ENCODE data around the gene SH3TC1.

The SH3TC1 gene

DNA sequence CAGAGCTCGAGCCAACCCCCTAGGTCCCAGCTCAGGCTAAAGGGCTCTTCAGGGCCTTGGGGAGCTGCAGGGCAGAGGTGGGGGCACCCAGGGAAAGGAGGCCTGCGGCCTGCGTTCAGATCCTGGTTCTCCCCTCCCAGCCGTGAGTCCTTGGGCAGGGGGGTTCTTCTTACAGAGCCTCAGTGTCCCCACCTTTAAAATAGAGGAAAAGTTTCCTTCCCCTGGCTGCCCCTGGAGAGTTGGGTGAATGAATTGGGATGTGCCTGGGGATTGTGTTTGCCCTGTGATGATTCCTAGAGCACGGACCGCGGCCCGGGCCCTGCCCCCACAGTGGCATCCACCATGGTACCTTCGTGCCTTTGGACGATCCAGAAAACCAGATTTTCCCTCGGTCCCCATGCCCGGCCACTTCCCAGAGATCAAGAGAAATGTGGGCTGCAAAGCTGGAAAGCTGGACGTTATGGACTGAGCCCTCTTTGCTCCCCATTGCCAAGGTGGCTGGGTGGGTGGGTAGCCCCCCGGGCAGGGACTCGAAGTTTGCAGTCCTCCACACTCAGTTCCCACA is 81.9 kb downstream of the SH3TC1 start:
- peaks cover 31% of the 10 kb centered on the region for H3K4me1 ChIP-seq (ENCODE audit: control insufficient read depth, insufficient read depth, low read length, poor library complexity, severe bottlenecking)
- 97 to 100% methylated on average over 10 to 13 of the region's 15 CpGs for WGBS, 2 experiments (ENCODE audit: insufficient coverage in 2 of 2)
- no peak overlapping the region for H3K4me3 ChIP-seq (ENCODE audit: extremely low read depth, insufficient read depth, low read length, poor library complexity, severe bottlenecking)
- H3K27ac ChIP-seq (ENCODE audit: low read depth, low read length, severe bottlenecking), result no peak overlapping the region
- no peaks in the 10 kb centered on the region for H3K36me3 ChIP-seq (ENCODE audit: control insufficient read depth, insufficient read depth, low read length)
- H3K9me3 ChIP-seq (ENCODE audit: control insufficient read depth, low read length), result no peaks in the 10 kb centered on the region

GRCh38 chr4:8281519-8282133 is 82.5 kb downstream of the SH3TC1 start:
- WGBS, 2 experiments (ENCODE audit: insufficient coverage in 2 of 2), result 94 to 96% methylated on average over 19 of the region's 19 CpGs
- Histone ChIP-seq H3K4me1 (ENCODE audit: control insufficient read depth, insufficient read depth, low read length, poor library complexity, severe bottlenecking) (peaks cover 29% of the 10 kb centered on the region), H3K27ac (ENCODE audit: low read depth, low read length, severe bottlenecking) (no peak overlapping the region), H3K9me3 (ENCODE audit: control insufficient read depth, low read length) (no peaks in the 10 kb centered on the region), H3K36me3 (ENCODE audit: control insufficient read depth, insufficient read depth, low read length) (no peaks in the 10 kb centered on the region), H3K4me3 (ENCODE audit: extremely low read depth, insufficient read depth, low read length, poor library complexity, severe bottlenecking) (no peak overlapping the region)

DNA sequence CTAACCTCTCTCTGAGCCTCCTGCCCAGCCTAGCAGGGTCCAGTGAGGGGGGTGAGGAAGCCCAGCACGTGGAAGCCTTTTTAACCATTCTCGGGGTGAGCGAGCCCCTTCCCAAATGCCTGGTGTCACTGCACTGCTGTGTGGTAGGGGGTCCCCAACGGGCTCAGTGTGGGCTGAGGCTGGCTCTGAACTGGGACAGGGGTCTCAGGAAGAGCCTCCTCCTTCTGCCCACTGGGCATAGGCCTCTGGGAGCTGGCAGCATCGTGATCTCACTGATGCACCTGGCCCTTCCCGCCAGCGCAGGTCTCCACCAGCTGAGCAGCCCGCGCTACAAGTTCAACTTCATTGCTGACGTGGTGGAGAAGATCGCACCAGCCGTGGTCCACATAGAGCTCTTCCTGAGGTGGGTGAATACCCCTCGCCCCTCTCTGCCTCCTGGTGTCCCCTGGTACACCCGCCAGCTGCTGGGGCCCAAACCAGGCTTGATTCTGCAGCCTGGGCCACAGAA is 83.1 kb downstream of the SH3TC1 start:
- peaks cover 23% of the 10 kb centered on the region for H3K4me1 ChIP-seq (ENCODE audit: control insufficient read depth, insufficient read depth, low read length, poor library complexity, severe bottlenecking)
- no peaks in the 10 kb centered on the region for H3K9me3 ChIP-seq (ENCODE audit: control insufficient read depth, low read length)
- no peak overlapping the region for H3K27ac ChIP-seq (ENCODE audit: low read depth, low read length, severe bottlenecking)
- H3K36me3 ChIP-seq (ENCODE audit: control insufficient read depth, insufficient read depth, low read length), result no peaks in the 10 kb centered on the region
- H3K4me3 ChIP-seq (ENCODE audit: extremely low read depth, insufficient read depth, low read length, poor library complexity, severe bottlenecking), result no peak overlapping the region
- WGBS, 2 experiments (ENCODE audit: insufficient coverage in 2 of 2), result 93 to 98% methylated on average over 12 to 14 of the region's 14 CpGs

DNA sequence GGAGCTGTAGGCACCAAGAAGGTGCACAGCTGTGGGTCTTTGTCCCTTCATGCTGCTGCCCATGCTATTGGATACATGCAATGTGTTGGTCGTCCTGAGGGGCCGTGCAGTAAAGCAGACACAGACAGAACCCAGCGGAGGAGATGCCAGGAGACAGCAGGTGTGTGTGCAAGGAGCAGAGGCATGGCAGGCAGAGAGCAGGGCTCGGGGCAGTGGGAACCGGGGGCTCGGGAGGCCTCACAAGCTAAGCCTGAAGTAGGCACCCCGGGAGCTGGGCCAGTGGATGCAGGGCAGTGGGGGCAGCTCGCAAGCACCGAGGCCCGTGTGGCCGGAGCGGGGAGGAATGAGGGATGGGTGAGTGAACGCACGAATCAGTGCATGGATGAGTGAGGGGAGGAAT is 83.7 kb downstream of the SH3TC1 start:
- Histone ChIP-seq H3K9me3 (ENCODE audit: control insufficient read depth, low read length) (no peaks in the 10 kb centered on the region), H3K27ac (ENCODE audit: low read depth, low read length, severe bottlenecking) (no peak overlapping the region), H3K36me3 (ENCODE audit: control insufficient read depth, insufficient read depth, low read length) (no peaks in the 10 kb centered on the region), H3K4me1 (ENCODE audit: control insufficient read depth, insufficient read depth, low read length, poor library complexity, severe bottlenecking) (peaks cover 20% of the 10 kb centered on the region), H3K4me3 (ENCODE audit: extremely low read depth, insufficient read depth, low read length, poor library complexity, severe bottlenecking) (no peak overlapping the region)
- 91 to 93% methylated on average over 14 of the region's 14 CpGs for WGBS, 2 experiments (ENCODE audit: insufficient coverage in 2 of 2)

DNA sequence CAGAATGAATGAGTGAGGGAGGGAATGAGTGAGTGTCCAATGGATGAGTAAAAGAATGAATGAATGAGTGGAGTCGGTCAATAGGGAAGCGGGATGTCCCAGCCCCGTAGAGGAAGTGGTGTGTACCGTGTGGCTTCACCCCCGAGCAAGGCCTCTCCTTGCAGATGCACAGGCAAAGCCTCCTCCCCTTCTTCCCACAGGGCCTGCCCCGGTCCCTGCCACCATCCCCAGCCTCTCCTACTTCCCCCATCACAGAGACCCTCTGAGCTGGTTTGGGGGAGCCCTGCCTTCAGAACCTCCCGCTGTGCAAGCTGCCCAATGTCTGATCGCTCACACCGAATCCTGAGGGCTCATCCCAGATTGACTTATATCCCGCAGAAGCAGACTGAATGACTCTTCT is 84.1 kb downstream of the SH3TC1 start:
- no peak overlapping the region for H3K27ac ChIP-seq (ENCODE audit: low read depth, low read length, severe bottlenecking)
- H3K9me3 ChIP-seq (ENCODE audit: control insufficient read depth, low read length), result no peaks in the 10 kb centered on the region
- no peaks in the 10 kb centered on the region for H3K36me3 ChIP-seq (ENCODE audit: control insufficient read depth, insufficient read depth, low read length)
- H3K4me3 ChIP-seq (ENCODE audit: extremely low read depth, insufficient read depth, low read length, poor library complexity, severe bottlenecking), result no peak overlapping the region
- WGBS, 2 experiments (ENCODE audit: insufficient coverage in 2 of 2), result 93 to 98% methylated on average over 6 to 10 of the region's 10 CpGs
- H3K4me1 ChIP-seq (ENCODE audit: control insufficient read depth, insufficient read depth, low read length, poor library complexity, severe bottlenecking), result peaks cover 16% of the 10 kb centered on the region

DNA sequence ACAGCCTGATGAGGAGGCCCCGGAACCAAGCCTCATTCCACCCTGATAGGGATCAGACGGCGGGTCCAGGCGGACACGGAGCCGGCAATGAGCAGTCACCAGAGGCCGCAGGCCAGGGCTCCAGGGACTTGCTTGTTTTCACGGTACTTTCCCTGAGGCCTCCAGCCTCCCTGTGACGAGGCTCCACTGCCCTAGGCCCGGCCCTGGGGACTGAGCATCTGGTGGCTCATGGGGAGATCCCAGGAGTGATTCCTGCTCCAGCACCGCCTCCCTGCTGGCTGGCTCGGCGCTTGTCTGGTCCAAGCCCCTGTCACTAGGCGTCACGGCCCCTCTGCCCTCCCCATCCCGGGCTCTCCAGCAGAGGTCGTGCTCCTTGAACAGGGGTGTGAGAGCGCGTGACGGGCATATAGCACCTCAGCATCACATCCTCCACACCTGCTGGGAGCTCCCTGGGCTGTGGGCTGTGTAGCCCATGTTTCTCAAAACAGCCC is 84.6 kb downstream of the SH3TC1 start:
- 85 to 86% methylated on average over 17 to 18 of the region's 20 CpGs for WGBS, 2 experiments (ENCODE audit: insufficient coverage in 2 of 2)
- peaks cover 11% of the 10 kb centered on the region for H3K4me1 ChIP-seq (ENCODE audit: control insufficient read depth, insufficient read depth, low read length, poor library complexity, severe bottlenecking)
- no peak overlapping the region for H3K4me3 ChIP-seq (ENCODE audit: extremely low read depth, insufficient read depth, low read length, poor library complexity, severe bottlenecking)
- no peaks in the 10 kb centered on the region for H3K36me3 ChIP-seq (ENCODE audit: control insufficient read depth, insufficient read depth, low read length)
- no peak overlapping the region for H3K27ac ChIP-seq (ENCODE audit: low read depth, low read length, severe bottlenecking)
- no peaks in the 10 kb centered on the region for H3K9me3 ChIP-seq (ENCODE audit: control insufficient read depth, low read length)

DNA sequence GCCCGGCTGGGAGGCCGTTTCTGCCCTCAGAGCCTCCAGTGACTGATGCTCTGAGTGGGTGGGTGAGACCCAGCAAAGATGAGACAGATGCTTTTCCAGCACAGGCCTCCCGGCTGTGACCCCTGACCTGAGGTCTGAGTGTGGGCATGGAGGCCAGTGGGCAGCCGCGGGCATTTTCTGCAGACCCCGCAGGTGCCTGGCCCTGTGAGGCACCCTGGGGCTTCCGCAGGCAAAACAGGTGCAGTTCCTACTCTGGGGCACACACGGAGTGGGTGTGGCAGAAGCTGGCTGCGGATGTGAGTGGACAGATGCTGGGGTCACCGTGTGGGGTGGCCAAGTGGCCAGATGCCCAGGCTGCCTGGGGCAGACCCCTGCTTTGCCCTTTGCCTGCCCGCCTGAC is 85.3 kb downstream of the SH3TC1 start:
- Histone ChIP-seq H3K27ac (ENCODE audit: low read depth, low read length, severe bottlenecking) (no peak overlapping the region), H3K9me3 (ENCODE audit: control insufficient read depth, low read length) (no peaks in the 10 kb centered on the region), H3K4me3 (ENCODE audit: extremely low read depth, insufficient read depth, low read length, poor library complexity, severe bottlenecking) (no peak overlapping the region), H3K36me3 (ENCODE audit: control insufficient read depth, insufficient read depth, low read length) (no peaks in the 10 kb centered on the region), H3K4me1 (ENCODE audit: control insufficient read depth, insufficient read depth, low read length, poor library complexity, severe bottlenecking) (peaks cover 4% of the 10 kb centered on the region)
- 88 to 92% methylated on average over 10 to 11 of the region's 11 CpGs for WGBS, 2 experiments (ENCODE audit: insufficient coverage in 2 of 2)

DNA sequence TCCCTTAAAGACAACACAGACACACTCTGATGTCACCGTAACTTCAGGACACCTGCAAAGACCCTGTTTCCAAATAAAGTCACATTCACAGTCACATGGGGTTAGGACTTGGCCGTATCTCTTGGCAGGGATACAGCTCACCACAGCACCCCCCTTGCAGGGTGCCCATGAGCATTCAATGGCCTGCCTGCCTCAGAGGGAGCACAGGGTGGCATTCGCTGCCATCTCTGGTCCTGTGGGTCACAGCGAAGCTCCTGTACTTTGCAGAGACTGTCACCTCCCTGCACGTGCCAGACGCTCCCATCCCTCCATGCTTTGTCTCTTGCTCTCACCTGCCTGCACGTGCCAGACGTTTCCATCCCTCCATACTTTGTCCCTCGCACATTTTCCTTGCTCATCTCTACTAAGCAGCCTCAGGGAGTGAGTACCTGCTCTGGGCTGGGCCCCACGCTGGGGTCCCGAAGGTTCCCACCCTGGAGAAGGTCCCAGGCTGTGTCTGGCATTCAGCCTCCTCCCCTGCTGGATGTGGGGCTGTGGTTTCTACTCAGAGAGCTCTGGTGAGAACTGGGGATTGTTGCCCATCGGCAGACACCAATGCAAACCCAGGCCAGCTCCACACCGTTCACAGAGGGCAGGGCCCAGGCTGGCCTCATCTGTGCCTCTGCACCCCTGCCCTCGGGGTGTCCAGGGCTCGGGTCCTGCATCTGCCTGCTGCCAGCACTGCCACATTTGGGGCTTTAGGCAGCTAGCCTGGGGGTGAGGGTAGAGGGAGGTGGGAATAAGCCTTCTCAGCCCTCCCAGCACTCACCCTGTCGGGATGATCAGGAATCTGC is 86.3 kb downstream of the SH3TC1 start:
- H3K27ac ChIP-seq (ENCODE audit: low read depth, low read length, severe bottlenecking), result no peak overlapping the region
- no peaks in the 10 kb centered on the region for H3K9me3 ChIP-seq (ENCODE audit: control insufficient read depth, low read length)
- no peaks in the 10 kb centered on the region for H3K4me1 ChIP-seq (ENCODE audit: control insufficient read depth, insufficient read depth, low read length, poor library complexity, severe bottlenecking)
- no peaks in the 10 kb centered on the region for H3K36me3 ChIP-seq (ENCODE audit: control insufficient read depth, insufficient read depth, low read length)
- 84 to 90% methylated on average over 13 of the region's 16 CpGs for WGBS, 2 experiments (ENCODE audit: insufficient coverage in 2 of 2)
- H3K4me3 ChIP-seq (ENCODE audit: extremely low read depth, insufficient read depth, low read length, poor library complexity, severe bottlenecking), result no peak overlapping the region

GRCh38 chr4:8285976-8286718 is 87.1 kb downstream of the SH3TC1 start:
- Histone ChIP-seq H3K9me3 (ENCODE audit: control insufficient read depth, low read length) (no peaks in the 10 kb centered on the region), H3K4me1 (ENCODE audit: control insufficient read depth, insufficient read depth, low read length, poor library complexity, severe bottlenecking) (no peaks in the 10 kb centered on the region), H3K27ac (ENCODE audit: low read depth, low read length, severe bottlenecking) (no peak overlapping the region), H3K4me3 (ENCODE audit: extremely low read depth, insufficient read depth, low read length, poor library complexity, severe bottlenecking) (no peak overlapping the region), H3K36me3 (ENCODE audit: control insufficient read depth, insufficient read depth, low read length) (no peaks in the 10 kb centered on the region)
- 89 to 92% methylated on average over 23 of the region's 23 CpGs for WGBS, 2 experiments (ENCODE audit: insufficient coverage in 2 of 2)

GRCh38 chr4:8286719-8287342 is 87.7 kb downstream of the SH3TC1 start:
- WGBS, 2 experiments (ENCODE audit: insufficient coverage in 2 of 2), result 84 to 87% methylated on average over 11 to 12 of the region's 15 CpGs
- H3K4me3 ChIP-seq (ENCODE audit: extremely low read depth, insufficient read depth, low read length, poor library complexity, severe bottlenecking), result no peak overlapping the region
- H3K27ac ChIP-seq (ENCODE audit: low read depth, low read length, severe bottlenecking), result no peak overlapping the region
- H3K36me3 ChIP-seq (ENCODE audit: control insufficient read depth, insufficient read depth, low read length), result no peaks in the 10 kb centered on the region
- H3K4me1 ChIP-seq (ENCODE audit: control insufficient read depth, insufficient read depth, low read length, poor library complexity, severe bottlenecking), result no peaks in the 10 kb centered on the region
- H3K9me3 ChIP-seq (ENCODE audit: control insufficient read depth, low read length), result no peaks in the 10 kb centered on the region

Measured in mesodermal cell (in vitro differentiated cells).